NCI-H146 treated with DMSO at 0.1 percent for 48 hours (cell line): ENCODE results near the gene DIS3L2.
A peak's percentile ranks its signal among the peaks of the same experiment; 100 is the strongest.
"Not testable (repeated sequence)": the region's sequence is repeated elsewhere in the genome, so short reads cannot be mapped to it uniquely, and the experiment has no call there.

Source experiments
- DNase-seq: peaks from one replicate; lab custom pipeline; 2025; ENCODE audit not compliant: unreplicated experiment; lab: John Stamatoyannopoulos, UW

Gene DIS3L2

DNA sequence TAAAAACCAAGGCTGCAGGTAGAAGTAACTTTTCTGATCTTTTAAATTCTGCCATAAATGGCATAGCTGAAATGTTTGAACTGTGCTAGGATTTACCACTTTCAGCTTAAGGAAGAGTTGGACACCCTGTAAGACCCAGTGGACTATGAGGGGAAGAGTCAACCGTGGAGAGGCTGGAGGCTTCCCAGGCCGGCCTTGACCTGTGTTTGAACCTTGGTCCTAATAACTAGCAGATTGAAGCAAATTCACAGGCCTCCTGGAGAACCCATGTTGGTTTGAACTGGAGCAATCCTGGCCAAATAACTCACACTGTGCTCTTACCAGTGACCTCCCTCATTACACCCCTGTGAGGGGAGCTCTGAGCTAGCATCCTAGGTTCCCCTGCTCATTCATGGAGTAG lies 329.8 kb downstream of the DIS3L2 start:
- no peak for DNase-seq

DNA sequence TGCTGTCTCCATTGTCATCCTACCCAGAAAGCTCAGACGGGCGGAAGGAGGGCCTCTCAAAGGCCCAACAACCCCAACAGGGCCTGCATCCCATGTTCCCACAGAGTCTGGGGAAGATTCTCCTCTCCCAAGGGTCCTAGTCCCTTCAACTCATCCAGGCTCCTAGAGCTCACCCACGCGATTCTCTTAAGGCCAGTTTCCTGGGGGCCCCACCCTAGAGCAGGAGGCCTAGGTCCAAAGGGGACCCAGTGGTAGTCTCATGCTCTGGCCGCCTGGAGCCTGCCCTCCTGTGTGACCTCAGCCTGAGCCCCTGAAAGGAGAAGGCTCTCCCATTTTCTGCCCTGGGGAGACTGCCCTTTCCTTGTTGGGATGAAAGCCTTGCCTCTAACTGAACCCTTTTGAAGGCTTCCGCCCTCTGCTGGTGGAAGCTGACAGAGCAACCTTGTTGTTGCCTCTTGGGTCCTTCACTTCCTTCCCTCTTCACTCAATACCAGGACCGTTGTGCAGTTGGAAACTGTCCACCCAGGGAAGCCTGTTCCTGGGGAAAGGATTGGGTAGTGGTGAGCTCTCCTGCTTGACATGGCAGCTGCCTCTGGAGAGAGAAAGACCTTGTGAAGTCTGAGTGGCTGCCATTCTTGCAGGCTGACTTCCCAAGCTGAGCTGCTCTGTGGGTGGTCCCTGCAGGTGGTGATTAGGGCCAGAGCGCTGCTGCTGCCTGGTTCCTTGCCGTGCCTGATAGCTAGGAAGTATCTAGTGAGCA lies 331.1 kb downstream of the DIS3L2 start:
- peak; percentile 3 for DNase-seq

GRCh38 chr2:232293191-232293590 lies 331.7 kb downstream of the DIS3L2 start:
- no peak for DNase-seq

GRCh38 chr2:232295971-232296370 lies 334.5 kb downstream of the DIS3L2 start:
- DNase-seq, result no peak

- no peak for DNase-seq
These were observed 335.4 kb downstream of the DIS3L2 start for GRCh38 chr2:232296776-232297525.

GRCh38 chr2:232299084-232299483 lies 337.6 kb downstream of the DIS3L2 start:
- DNase-seq, result no peak

DNA sequence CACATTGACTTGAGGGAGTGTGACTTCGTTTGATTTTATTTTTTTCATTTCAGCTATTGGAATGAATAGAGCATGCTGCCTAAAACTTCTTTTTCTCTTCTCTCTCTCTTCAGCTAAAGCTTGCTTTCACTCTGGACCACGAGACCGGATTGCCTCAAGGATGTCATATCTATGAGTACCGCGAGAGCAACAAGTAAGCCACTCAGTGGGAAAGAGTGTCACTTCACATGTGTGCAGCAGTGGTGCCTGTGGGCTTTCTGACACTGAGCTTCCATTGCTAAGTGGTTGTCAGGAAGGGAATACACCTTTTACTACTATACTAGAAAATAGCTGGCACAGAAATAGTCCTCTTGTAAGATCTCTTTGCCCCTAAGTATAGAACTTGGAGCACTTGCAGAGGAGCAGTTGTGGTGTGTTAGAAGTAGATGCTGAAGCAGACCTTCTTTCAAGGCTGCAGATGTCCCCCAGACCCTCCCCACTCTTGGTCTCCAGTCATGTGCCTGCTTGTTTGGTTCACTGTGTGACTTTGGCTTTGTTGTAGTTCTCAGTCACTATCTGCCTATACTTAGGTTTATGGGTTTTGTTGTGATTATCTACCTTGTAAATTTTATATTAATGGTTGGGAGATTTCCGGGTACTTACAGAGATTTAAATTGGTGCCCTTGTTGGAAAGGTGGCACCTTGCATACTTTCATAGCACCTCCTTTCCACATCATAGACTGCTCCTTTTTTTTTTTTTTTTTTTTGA lies 338.6 kb downstream of the DIS3L2 start:
- DNase-seq, result no peak

DNA sequence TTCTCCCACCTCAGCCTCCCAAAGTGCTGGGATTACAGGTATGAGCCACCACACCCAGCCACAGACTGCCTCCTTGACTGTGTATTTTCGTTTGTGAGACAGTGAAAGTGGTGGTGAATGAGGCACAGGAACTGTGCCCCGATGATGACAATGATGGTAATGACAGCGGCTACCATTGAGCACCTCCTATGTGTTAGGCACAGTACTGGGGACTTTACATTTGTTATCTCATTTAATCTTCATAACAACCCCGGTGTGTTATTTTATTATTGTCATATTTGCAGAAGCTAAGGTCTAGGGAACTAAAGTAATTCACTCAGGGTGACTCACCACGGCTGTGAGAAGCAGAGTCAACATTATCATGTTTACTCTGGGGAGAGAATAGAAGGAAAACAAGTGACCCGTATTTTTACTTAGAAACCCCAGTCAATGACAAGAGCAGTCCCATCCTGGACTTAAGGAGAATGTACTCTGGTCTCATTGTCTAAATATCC lies 339.4 kb downstream of the DIS3L2 start:
- peak; percentile 9 for DNase-seq

GRCh38 chr2:232304236-232304635 lies 342.7 kb downstream of the DIS3L2 start:
- DNase-seq, result no peak

DNA sequence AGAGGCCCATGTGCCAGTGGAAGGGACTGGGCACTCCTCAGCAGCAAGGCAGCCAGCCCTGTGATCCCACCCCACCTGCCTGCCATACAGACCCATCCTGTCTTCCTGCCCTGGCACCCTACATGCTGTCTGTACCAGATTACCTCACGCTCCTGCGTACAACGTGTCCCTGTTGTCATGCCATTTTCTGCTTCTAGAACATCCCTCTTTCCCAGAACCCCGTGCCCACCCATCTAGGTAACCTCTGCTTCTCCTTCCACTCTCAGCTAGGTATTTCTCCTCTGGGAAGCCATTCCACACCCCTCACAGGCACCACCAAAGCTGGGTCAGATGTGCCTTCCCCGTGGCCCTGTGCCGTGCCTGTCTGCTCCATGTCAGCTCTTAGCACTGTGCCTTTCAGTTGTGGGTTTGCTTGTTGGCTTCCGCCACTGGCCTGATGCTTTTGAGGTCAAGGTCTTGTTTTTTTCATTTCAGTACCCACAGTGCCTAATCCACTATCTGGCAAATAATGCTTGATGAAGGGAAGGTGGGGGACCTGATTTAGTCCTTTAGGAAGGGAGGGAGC lies 345.3 kb downstream of the DIS3L2 start:
- no peak for DNase-seq

GRCh38 chr2:232307854-232308253 lies 346.3 kb downstream of the DIS3L2 start:
- no peak for DNase-seq

DNA sequence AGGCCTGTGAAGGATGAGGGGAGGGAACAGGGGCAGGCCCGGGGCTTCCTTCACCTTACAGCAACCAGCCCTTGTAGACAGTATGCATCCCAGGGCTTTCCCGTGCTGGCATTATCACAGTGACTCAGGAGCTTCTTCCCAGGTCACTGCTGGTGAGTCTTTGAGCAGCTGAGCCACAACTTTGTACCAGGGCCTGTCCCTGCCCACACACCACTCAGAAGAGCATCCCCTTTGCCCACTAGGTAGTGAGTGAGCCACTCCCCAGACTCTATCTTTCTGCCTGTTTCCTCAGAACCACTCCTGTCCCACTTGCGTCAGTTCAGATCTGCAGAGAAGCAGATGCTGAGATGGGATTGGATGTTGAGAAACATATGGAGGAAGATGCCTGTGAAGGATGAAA lies 347.5 kb downstream of the DIS3L2 start:
- DNase-seq, result no peak

DNA sequence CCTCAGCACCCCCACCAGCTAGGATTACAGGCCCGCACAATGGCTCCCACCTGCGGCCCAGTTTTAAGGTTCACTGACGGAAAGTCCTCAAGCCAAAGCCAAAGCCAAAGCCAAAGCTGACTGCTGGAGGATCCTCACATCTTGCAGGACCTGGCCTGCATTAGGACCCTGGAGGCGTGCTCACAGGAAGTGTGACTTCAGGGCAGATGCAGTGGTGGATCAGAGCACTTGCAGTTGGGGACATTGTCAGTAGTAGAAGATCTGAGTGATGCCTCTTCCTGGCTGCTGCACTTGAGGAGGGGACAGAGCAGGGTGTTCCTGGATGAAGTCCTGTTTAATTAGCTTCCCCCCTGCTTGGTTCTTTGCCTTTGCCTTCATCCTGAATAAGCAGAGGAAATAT lies 348.1 kb downstream of the DIS3L2 start:
- DNase-seq, result no peak

- DNase-seq, result no peak
These were observed 348.6 kb downstream of the DIS3L2 start for GRCh38 chr2:232310121-232310520.

DNA sequence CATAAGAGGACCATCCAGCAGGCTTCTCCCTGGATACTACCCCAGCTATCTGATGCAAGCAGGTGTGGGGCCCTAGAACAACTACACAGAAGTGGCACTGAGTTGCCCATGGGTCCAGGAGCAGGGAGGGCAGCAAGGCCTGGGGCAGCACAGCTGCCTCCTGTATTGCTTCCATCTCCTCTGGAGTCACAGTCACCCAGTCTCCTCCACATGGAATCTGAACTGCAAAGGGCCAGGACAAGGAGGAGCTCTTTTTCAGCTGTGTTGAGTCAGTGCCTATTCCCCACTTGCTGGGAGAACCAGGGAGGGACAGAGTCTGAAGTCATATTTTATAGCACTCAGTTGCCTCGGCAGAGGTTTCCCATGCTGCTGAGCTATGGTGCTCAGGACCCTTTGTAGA lies 349.2 kb downstream of the DIS3L2 start:
- DNase-seq, result no peak

DNA sequence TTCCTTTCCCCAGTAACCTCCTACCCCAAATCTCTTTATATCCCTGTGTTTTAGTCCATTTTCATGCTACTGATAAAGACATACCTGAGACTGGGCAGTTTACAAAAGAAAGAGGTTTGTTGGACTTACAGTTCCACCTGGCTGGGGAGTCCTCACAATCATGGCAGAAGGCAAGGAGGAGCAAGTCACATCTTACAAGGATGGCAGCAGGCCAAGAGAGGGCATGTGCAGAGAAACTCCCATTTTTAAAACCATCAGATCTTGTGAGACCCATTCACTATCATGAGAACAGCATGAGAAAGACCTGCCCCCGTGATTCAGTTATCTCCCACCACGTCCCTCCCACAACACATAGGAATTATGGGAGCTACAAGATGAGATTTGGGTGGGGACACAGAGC lies 352.1 kb downstream of the DIS3L2 start:
- not testable (repeated sequence) for DNase-seq

DNA sequence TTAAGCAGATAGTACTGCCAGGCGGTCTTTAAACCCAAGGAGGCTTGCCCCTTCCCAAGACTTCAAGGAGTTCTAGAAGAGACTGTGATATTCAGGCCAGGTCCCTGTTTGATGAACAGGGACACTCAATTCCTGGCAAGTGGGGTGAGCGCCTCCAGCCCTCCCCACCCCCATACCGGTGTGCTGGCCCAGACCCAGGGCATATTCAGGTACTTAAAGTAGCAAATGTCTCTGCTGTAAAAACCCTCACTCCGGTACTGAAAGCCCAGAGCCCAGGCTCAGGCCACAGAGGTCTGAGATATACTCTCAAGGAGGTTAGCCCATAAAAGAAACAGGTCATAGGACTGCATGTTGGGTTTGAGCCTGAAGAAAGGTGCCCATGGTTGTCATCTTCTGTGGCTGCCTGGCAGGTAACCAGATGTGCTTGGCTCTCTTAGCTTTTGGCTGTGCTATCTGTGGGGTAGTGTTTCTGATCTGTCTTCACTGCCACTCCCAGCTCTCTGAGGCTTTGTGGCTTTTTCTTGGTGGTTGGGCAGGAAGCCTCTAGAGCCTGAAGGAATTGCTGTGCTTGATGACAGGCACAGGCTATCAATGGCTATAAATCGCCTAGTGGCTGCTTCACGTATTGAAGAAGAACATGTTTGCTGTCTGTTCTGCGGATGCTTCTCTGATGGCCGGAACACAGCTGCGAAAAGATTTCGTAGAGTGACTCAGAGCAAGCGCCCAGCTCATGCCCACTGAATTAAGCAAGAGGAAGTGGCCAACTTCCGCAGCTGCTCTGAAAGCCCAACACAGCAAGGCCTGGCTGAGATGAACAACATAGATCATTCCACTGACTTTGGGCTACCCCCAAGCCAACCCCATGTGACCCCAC lies 353.8 kb downstream of the DIS3L2 start:
- no peak for DNase-seq

DNA sequence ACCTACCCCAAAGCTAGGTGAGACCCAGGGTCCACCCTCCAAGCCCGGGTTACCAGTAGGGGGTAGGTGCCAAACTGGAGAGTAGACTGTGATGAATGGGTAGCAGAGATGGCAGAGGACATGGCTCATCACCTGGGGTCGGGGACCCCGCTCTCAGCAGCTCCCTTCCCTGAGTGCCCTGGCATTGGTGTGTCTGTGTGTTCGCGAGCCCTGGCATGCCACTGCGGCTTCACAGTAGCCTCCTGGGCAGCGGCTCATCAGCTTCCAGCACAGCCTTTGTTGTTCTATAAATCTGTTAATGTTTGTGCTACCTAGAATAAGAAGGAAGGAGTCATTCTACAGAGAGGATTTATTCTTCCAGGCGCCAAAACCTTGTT lies 354.4 kb downstream of the DIS3L2 start:
- DNase-seq, result no peak

DNA sequence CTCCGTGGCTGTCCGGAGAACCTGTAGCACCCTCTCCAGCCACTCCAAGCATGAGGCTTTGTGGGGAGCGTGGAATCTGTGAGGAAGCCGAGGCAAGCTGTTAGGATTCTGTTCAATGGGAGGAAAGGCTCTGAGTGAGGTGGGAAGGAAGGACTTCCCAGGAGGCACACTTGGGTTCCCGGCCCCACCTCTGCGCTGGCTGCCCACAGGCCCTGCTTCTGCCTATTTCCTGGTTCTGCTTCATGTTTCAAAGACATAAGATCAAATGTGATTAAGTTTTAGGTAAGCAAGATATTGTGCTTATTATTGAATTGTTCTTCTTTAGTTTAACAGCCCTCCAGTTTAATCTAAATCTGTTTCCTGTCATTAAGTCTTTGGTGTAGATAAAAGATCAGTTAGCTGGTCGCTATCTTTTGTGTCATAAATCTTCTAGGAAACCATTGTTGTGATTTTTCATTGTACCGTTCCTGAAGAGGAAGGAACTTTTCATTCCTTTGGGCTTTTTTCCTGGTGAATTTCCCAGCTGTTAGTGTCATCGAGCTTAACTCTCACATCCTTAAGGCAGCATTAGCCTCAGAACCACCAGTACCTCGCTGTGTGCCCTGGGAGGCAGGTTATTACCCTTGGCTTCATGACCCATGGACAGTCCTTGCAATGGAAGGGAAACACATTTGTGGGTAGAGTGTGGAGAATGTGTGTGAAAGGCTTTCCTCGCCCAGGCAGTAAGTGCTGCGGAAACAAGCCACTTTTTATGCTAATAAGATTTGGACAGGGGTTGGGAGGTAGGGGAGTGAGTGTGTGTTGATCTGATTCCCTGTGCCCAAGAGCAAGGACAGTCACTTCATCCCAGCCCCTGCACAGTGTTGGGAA lies 355.2 kb downstream of the DIS3L2 start:
- no peak for DNase-seq
